Testis (tissue), 2 donors: ENCODE data around the gene GPD1L.
"Not testable (repeated sequence)": the region's sequence is repeated elsewhere in the genome, so short reads cannot be mapped to it uniquely, and the experiment has no call there.

Source experiments
- CTCF ChIP-seq, 3 experiments: fragments of 450-650 bp in 2 of 3; fragments of 200-600 bp in 1 of 3; sonication (generic) in 1 of 3; IDR thresholded peaks; one replicate each; pipeline ENCODE4 v1.5.1; 2016 to 2019; ENCODE audit warnings: antibody characterized with exemption in 3 of 3, mild to moderate bottlenecking in 2 of 3, moderate library complexity in 1 of 3
- POLR2A ChIP-seq: fragments of 450-650 bp; IDR thresholded peaks from one replicate; pipeline ENCODE4 v1.6.1; 2017; ENCODE audit warnings: antibody characterized with exemption, mild to moderate bottlenecking, moderate library complexity

GRCh38 chr3:32074194-32074593 is 32.2 kb upstream of the GPD1L start:
- TF ChIP-seq CTCF (IDR thresholded peaks at IDR 0.05); POLR2A: not testable (repeated sequence)
